ENCODE data around the gene MMD2. TPM values are rescaled to one million over a fixed set of nuclear protein-coding genes. Genes with fewer than 3 reads are reported as not detected.

The MMD2 gene, protein sequence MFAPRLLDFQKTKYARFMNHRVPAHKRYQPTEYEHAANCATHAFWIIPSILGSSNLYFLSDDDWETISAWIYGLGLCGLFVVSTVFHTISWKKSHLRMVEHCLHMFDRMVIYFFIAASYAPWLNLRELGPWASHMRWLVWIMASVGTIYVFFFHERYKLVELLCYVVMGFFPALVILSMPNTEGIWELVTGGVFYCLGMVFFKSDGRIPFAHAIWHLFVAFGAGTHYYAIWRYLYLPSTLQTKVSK
- total RNA-seq, result not detected in 2 replicates

DNA sequence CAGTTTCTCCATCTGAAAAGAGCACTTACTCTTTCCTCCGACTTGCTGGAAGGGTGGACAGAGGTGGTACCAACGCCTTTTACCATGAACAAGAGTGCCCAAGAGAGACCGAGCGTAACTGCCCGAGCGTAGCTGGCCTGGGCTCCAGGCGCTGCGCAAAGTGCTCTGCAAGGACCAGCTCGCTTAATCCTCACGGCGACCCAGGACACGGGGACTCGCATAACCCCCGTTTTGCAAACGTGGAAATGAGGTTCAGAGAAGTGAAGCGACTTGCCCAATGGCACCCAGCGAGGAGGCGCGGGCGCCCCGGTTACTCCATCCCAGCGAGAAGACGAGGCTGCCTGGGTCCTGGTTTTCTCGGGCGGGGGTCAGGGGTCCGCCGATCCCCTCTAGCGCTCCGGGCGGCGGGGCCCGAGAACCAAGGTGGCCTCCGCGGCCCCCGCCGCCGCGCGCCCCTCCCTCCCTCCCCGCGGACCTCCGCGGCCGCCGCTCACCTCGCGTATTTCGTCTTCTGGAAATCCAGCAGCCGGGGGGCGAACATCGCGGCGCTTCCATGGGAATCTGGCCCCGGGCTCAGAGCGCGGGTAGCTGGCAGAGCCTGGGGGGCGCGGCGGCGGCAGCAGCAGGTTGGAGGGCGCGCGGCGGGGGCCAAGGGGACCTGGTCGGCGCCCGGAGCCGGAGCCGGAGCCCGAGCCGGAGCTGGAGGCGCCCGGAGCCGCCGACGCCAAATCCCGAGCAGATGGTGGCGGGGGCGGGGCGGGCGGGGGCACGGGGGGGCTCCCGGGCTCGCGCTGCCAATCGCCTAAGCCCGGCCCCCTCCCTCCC lies at the start of gene MMD2:
Gene MMD2 (minus strand): TSS at position 711 of the 825 bp plus-strand sequence. CDS start 170 bp downstream, at position 541.

DNA sequence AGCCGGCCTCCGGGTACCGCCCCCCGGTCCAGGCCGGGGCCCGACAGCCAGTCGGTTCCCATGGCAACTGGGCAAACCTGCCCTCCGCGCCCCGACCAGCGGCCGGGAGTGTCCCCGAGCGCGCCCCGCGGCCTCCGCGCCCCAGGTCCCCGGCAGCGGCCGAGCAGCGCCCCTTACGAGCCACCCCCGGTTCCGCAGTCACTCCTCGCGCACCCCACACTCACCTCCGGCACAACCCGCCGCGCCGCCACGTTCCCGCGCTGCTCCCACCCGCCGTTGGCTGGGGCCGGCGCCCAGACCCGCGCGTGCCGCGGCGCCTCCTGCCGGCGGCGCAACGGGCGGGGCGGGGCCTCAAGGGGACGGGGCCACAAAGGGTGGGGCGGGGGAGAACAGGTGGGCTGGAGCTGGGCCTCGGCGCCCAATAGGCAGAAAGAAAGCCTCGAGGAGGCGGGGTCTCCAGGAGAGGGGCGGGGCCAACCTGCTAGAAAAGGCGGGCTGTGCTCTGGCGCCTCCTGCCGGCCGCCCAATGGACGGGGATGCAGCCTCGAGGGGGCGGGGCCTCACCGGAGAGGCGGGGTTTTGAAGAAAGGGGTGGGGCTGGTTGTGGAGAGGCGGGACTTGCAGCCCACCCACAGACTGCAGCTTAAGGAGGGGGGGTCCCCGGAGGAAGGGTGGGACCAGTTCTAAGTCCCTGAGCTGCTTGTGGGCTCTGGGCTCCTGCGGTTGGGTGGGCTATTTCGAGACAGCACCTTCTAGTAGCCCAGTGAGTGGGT lies 75.4 kb downstream of the MMD2 start, which contains the start of gene RADIL:
Gene RADIL (minus strand): TSS at position 345 of the 773 bp plus-strand sequence. CDS start 5,577 bp downstream, outside the sequence.

DNA sequence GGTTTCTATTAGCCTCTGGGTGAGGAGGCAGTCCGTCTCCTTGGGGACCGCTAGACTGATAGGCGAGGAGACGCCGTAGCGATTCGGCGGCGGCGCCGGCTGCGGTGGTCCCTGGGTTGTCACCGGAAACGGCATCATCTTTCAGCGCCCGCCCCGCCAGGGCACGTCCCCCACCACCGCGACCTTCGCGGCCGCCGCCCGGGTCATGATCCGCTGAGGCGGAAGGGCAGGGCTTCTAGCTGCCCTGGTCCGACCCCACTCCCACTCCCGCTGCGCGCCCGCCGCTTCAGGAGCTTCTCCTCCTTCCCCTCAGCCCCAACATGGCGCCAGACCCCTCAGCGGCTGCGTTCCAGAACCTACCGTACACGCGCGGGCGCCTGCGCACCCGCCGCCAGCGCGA lies 97.3 kb downstream of the MMD2 start, which contains the start of gene PAPOLB:
Gene PAPOLB (minus strand): TSS at position 358 of the 400 bp plus-strand sequence. CDS start 220 bp downstream, at position 138.

Small RNA genes lying within 50 kb of the gene (small RNA-seq; reads per million reads assigned to genes)
- not detected for gene AC092032.1

Other genes with a start within 250 kb of the MMD2 start
- gene AP5Z1, start 183.6 kb downstream of the MMD2 start, total RNA-seq, result 35.6 and 43.6 TPM in 2 replicates
- under 0.01 and 0.20 TPM in 2 replicates for gene PAPOLB, start 97.2 kb downstream of the MMD2 start, total RNA-seq
- 2.7 and 2.9 TPM in 2 replicates for gene RADIL, start 75.5 kb downstream of the MMD2 start, total RNA-seq
- gene RBAK, start 86.7 kb upstream of the MMD2 start, total RNA-seq, result 6.6 and 7.0 TPM in 2 replicates
- 70.2 and 84.1 TPM in 2 replicates for gene WIPI2, start 231.0 kb upstream of the MMD2 start, total RNA-seq

Measured in subcutaneous preadipocyte (primary cell).